ENCODE results near the gene PTK7. TPM values are rescaled to one million over a fixed set of nuclear protein-coding genes. Genes with fewer than 3 reads are reported as not detected.

PTK7 gene
- total and polyA plus RNA-seq, 4 donors, result 37.4 to 173 (median 84.2) TPM

DNA sequence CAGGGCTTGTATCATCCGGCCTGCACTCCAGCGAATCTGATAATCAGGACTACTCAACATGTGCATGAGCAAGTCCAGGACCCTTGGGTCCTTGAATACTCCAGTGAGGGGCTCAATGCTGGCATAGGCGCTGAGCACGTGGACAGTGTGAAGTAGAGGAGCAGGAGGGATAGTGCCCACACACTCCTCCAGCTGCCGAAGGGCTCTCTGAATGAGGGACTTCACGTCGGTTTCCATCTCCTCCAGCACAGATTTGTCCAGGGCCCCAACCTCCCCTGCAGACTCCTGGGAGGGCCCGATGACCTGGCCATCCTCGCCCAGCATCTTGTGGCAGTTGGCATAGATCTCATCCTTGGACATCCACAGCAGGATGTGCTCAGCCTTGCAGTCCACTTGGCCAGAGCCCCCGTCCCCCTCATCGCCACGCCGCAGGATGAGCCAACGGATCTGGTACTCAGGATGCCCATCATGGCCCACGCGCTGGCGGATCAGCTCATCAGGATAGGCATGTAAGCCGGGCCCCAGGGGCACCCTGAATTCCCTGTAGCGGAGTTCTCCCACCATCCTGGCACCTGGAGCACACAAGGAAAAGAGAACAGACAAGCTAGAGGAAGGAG lies 23.8 kb upstream of the PTK7 start:
- peaks cover 0 to 31% (median 7%) of the 10 kb centered on the region in 5 donors for H3K4me1 ChIP-seq (ENCODE audit: control insufficient read depth in 5 of 5, insufficient read depth in 5 of 5, low read length in 5 of 5)
- DNase-seq, result no peak
- 85 to 90% methylated on average over 19 of the region's 19 CpGs for WGBS, 2 donors
- H3K27me3 ChIP-seq (ENCODE audit: control insufficient read depth in 3 of 3, insufficient read depth in 3 of 3, low read length in 2 of 3), result no peaks in the 10 kb centered on the region
- ATAC-seq (ENCODE audit: insufficient read depth, low FRiP score), result no peak
- no peak overlapping the region for H3K4me3 ChIP-seq
- TF ChIP-seq, protein P1, sequence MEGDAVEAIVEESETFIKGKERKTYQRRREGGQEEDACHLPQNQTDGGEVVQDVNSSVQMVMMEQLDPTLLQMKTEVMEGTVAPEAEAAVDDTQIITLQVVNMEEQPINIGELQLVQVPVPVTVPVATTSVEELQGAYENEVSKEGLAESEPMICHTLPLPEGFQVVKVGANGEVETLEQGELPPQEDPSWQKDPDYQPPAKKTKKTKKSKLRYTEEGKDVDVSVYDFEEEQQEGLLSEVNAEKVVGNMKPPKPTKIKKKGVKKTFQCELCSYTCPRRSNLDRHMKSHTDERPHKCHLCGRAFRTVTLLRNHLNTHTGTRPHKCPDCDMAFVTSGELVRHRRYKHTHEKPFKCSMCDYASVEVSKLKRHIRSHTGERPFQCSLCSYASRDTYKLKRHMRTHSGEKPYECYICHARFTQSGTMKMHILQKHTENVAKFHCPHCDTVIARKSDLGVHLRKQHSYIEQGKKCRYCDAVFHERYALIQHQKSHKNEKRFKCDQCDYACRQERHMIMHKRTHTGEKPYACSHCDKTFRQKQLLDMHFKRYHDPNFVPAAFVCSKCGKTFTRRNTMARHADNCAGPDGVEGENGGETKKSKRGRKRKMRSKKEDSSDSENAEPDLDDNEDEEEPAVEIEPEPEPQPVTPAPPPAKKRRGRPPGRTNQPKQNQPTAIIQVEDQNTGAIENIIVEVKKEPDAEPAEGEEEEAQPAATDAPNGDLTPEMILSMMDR (IDR thresholded peaks at IDR 0.05; ENCODE audit: control extremely low read depth, extremely low read depth), result no peak
- no peaks in the 10 kb centered on the region for H3K9me3 ChIP-seq (ENCODE audit: control insufficient read depth in 4 of 4, insufficient read depth in 3 of 4, low read length in 3 of 4)
- H3K9ac ChIP-seq (ENCODE audit: insufficient read depth in 1 of 2, low read length in 2 of 2), result peak overlapping the region; percentile 66 to 87
- H3K36me3 ChIP-seq (ENCODE audit: control insufficient read depth in 4 of 4, insufficient read depth in 4 of 4, low read length in 4 of 4), result peaks cover 0 to 39% (median 27%) of the 10 kb centered on the region in 4 donors
- peak overlapping the region in 1 of 2 donors; percentile 43 for H3K27ac ChIP-seq (ENCODE audit: low read depth in 1 of 2, low read length in 1 of 2)

DNA sequence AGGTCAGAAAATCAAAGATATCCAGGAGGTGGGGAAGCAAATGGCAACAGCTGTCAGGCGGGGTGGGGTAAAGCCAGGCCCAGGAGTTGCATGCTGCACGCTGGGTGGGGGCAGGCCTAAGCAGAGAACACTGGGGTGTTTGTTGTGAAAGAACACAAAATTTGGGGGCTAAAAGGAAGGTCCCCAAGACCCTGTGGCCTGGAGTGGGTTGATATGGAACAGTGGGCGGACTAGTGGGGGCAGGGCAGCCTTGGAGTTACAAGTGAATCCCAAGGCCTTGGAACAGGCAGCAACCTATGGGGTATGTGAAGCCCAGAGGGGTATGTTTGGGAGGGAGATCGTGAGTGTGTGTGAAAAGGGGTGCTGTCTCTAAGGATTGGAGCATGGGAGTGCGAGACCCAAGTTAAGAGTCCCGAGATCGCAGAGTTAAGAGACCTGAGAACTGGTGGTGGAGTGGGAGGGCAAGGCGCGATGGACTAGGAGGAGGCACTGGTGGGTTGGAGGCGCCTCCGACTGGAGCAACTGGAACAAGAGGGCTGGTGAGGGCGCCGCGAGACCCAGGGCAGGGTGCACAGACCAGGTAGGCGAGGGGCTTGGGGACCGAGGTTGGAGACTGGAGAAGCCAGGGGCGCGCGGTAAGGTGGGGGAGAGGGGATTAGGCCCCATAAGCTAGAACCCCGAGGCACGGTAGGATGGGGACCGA lies 23.1 kb upstream of the PTK7 start:
- peak overlapping the region; percentile 75 for H3K4me3 ChIP-seq
- WGBS, 2 donors, result 13 to 22% methylated on average over 22 of the region's 22 CpGs
- peak overlapping the region; percentile 66 to 87 for H3K9ac ChIP-seq (ENCODE audit: insufficient read depth in 1 of 2, low read length in 2 of 2)
- H3K9me3 ChIP-seq (ENCODE audit: control insufficient read depth in 4 of 4, insufficient read depth in 3 of 4, low read length in 3 of 4), result no peaks in the 10 kb centered on the region
- DNase-seq, result peak in 2 of 3 donors; percentile 44 to 45
- H3K27me3 ChIP-seq (ENCODE audit: control insufficient read depth in 3 of 3, insufficient read depth in 3 of 3, low read length in 2 of 3), result no peaks in the 10 kb centered on the region
- peaks cover 0 to 31% (median 7%) of the 10 kb centered on the region in 5 donors for H3K4me1 ChIP-seq (ENCODE audit: control insufficient read depth in 5 of 5, insufficient read depth in 5 of 5, low read length in 5 of 5)
- peak; percentile 2 for ATAC-seq (ENCODE audit: insufficient read depth, low FRiP score)
- peaks cover 0 to 35% (median 26%) of the 10 kb centered on the region in 4 donors for H3K36me3 ChIP-seq (ENCODE audit: control insufficient read depth in 4 of 4, insufficient read depth in 4 of 4, low read length in 4 of 4)
- TF ChIP-seq, protein P1 (IDR thresholded peaks at IDR 0.05; ENCODE audit: control extremely low read depth, extremely low read depth), result no peak
- H3K27ac ChIP-seq (ENCODE audit: low read depth in 1 of 2, low read length in 1 of 2), result peak overlapping the region; percentile 87 to 96

DNA sequence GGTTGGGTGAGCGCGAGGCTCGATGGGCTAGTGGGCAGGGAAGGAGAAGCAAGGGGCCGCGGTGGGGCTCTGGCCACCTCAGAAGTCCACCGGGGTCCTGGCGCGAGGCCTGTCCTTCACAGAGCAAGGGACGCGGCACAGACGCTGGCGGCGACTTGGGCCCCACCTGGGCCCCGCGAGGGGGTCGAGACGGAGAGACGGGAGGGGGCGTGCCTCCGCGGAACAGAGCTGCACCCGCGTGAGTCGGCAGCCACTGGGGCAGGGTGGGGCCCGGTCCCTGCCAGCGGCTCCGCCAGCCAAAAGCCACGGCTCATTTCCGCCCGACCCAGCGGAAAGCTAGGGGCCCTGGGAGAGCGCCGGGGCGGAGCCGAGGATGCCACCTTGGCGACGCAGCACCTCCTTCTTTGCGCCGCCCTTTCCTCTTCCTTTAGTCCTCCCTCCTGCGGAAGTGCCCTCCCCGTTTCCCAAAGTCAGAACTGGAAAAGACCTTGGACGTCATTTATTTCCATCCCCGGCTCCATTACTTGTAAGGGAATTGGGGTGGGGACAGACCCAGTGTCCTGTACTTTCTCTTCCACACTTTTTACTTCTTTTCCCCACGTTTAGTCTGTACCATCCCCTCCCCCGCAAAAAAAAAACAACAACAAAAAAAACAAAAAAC lies 22.4 kb upstream of the PTK7 start, which contains the start of gene CUL7:
TSS of gene CUL7 (minus strand) at position 307 of the 661 bp plus-strand sequence. CDS start 1,063 bp downstream, outside the sequence.
- TF ChIP-seq, protein P1 (IDR thresholded peaks at IDR 0.05; ENCODE audit: control extremely low read depth, extremely low read depth), result no peak
- ATAC-seq (ENCODE audit: insufficient read depth, low FRiP score) (peak; percentile 91), DNase-seq (peak; percentile 96 to 98 (median 97))
- Histone ChIP-seq H3K9me3 (ENCODE audit: control insufficient read depth in 4 of 4, insufficient read depth in 3 of 4, low read length in 3 of 4) (no peaks in the 10 kb centered on the region), H3K36me3 (ENCODE audit: control insufficient read depth in 4 of 4, insufficient read depth in 4 of 4, low read length in 4 of 4) (peaks cover 0 to 31% (median 27%) of the 10 kb centered on the region in 4 donors), H3K4me3 (peak within 1 kb of the TSS; percentile 75), H3K4me1 (ENCODE audit: control insufficient read depth in 5 of 5, insufficient read depth in 5 of 5, low read length in 5 of 5) (peaks cover 5 to 37% (median 10%) of the 10 kb centered on the region in 5 donors), H3K27ac (ENCODE audit: low read depth in 1 of 2, low read length in 1 of 2) (peak within 1 kb of the TSS; percentile 87 to 96), H3K9ac (ENCODE audit: insufficient read depth in 1 of 2, low read length in 2 of 2) (peak within 1 kb of the TSS; percentile 66 to 87), H3K27me3 (ENCODE audit: control insufficient read depth in 3 of 3, insufficient read depth in 3 of 3, low read length in 2 of 3) (no peaks in the 10 kb centered on the region)
- WGBS, 2 donors, result 2% methylated on average over 36 to 45 of the region's 45 CpGs

All from lung (tissue), 12 donors.